Activated CD4-positive, alpha-beta T cell treated with anti-CD3 and anti-CD28 coated beads, Interleukin-2, amount 50 U/mL, for 48 hours (primary cell): ENCODE results near the gene POP4.

Experiments
- DNase-seq, 2 experiments: peaks; one replicate each; pipeline ENCODE4 v3.0.0-alpha.2; 2020

Gene POP4

GRCh38 chr19:29635963-29636362 is 29.9 kb downstream of the POP4 start:
- DNase-seq, result no peak

- no peak for DNase-seq
Measured at GRCh38 chr19:29636553-29637360, 30.7 kb downstream of the POP4 start.

- no peak for DNase-seq
Measured at GRCh38 chr19:29639086-29639485, 33.0 kb downstream of the POP4 start.

- DNase-seq, result no peak
Measured at GRCh38 chr19:29640231-29640630, 34.1 kb downstream of the POP4 start.

GRCh38 chr19:29641597-29641996 is 35.5 kb downstream of the POP4 start:
- DNase-seq, result no peak

GRCh38 chr19:29643361-29643935 is 37.4 kb downstream of the POP4 start:
- DNase-seq, result no peak

- DNase-seq, result no peak
Measured at GRCh38 chr19:29644210-29644609, 38.1 kb downstream of the POP4 start.

- DNase-seq, result no peak
Measured at GRCh38 chr19:29645491-29645867, 39.4 kb downstream of the POP4 start.

GRCh38 chr19:29645911-29646310 is 39.8 kb downstream of the POP4 start:
- peak in 1 of 2 experiments; percentile 19 for DNase-seq

GRCh38 chr19:29650772-29651387 is 44.8 kb downstream of the POP4 start:
- no peak for DNase-seq

GRCh38 chr19:29651622-29652394 is 45.7 kb downstream of the POP4 start:
- no peak for DNase-seq

GRCh38 chr19:29653398-29653797 is 47.3 kb downstream of the POP4 start:
- no peak for DNase-seq

GRCh38 chr19:29655648-29656335 is 49.7 kb downstream of the POP4 start:
- no peak for DNase-seq

- no peak for DNase-seq
Measured at GRCh38 chr19:29658221-29658991, 52.3 kb downstream of the POP4 start.

GRCh38 chr19:29660835-29661234 is 54.8 kb downstream of the POP4 start:
- peak in 1 of 2 experiments; percentile 64 for DNase-seq

GRCh38 chr19:29662278-29662603 is 56.2 kb downstream of the POP4 start:
- no peak for DNase-seq

- peak in 1 of 2 experiments; percentile 61 for DNase-seq
Measured at GRCh38 chr19:29662604-29663404, 56.7 kb downstream of the POP4 start.

GRCh38 chr19:29663861-29664752 is 58.0 kb downstream of the POP4 start:
- no peak for DNase-seq

GRCh38 chr19:29664753-29665214 is 58.7 kb downstream of the POP4 start:
- DNase-seq, result no peak
